Measurements from ENCODE around the gene TMEM220. TPM values are rescaled to one million over a fixed set of nuclear protein-coding genes. Genes with fewer than 3 reads are reported as not detected.
A peak's percentile ranks its signal among the peaks of the same experiment; 100 is the strongest.

The TMEM220 gene
- total RNA-seq, 4 donors from 2014 or later, result 4.5 to 12.1 (median 9.4) TPM

- Histone ChIP-seq H3K4me1 (peaks cover 8% of the 10 kb centered on the region), H3K9me3 (peaks cover 6% of the 10 kb centered on the region), H3K36me3 (no peaks in the 10 kb centered on the region), H3K27ac (no peak overlapping the region), H3K27me3 (no peaks in the 10 kb centered on the region), H3K4me3 (no peak overlapping the region)
- no peak for DNase-seq (ENCODE audit: low spot score in 2 of 2)
- TF ChIP-seq CTCF (IDR thresholded peaks at IDR 0.05) (no peak), POLR2AphosphoS5 (IDR thresholded peaks at IDR 0.05) (no peak), POLR2A (IDR thresholded peaks at IDR 0.05) (no peak), EP300 (IDR thresholded peaks at IDR 0.05) (no peak)
- WGBS, result 75% methylated on average over 5 of the region's 5 CpGs
Measured at GRCh38 chr17:10775740-10776356, 46.0 kb upstream of the TMEM220 start.

- Histone ChIP-seq H3K4me1 (peaks cover 8% of the 10 kb centered on the region), H3K27me3 (no peaks in the 10 kb centered on the region), H3K4me3 (no peak overlapping the region), H3K9me3 (peaks cover 6% of the 10 kb centered on the region), H3K27ac (no peak overlapping the region), H3K36me3 (no peaks in the 10 kb centered on the region)
- no peak for DNase-seq (ENCODE audit: low spot score in 2 of 2)
- TF ChIP-seq POLR2AphosphoS5 (IDR thresholded peaks at IDR 0.05), result no peak
- no peak for TF ChIP-seq CTCF (IDR thresholded peaks at IDR 0.05)
- no peak for TF ChIP-seq EP300 (IDR thresholded peaks at IDR 0.05)
- TF ChIP-seq POLR2A (IDR thresholded peaks at IDR 0.05), result no peak
- 93% methylated on average over 4 of the region's 4 CpGs for WGBS
Measured at GRCh38 chr17:10775058-10775457, 45.2 kb upstream of the TMEM220 start.

GRCh38 chr17:10773391-10773790, 43.6 kb upstream of the TMEM220 start:
- 34% methylated on average over 2 of the region's 2 CpGs for WGBS
- TF ChIP-seq CTCF (IDR thresholded peaks at IDR 0.05), result no peak

GRCh38 chr17:10772425-10773380, 42.9 kb upstream of the TMEM220 start:
- Histone ChIP-seq H3K27me3 (no peaks in the 10 kb centered on the region), H3K9me3 (peaks cover 6% of the 10 kb centered on the region), H3K36me3 (no peaks in the 10 kb centered on the region), H3K27ac (no peak overlapping the region), H3K4me1 (peaks cover 8% of the 10 kb centered on the region), H3K4me3 (no peak overlapping the region)
- TF ChIP-seq EP300 (IDR thresholded peaks at IDR 0.05) (no peak), POLR2AphosphoS5 (IDR thresholded peaks at IDR 0.05) (no peak), POLR2A (IDR thresholded peaks at IDR 0.05) (no peak), CTCF (IDR thresholded peaks at IDR 0.05) (peak in 1 of 2 donors; percentile 41)
- DNase-seq (ENCODE audit: low spot score in 2 of 2), result peak in 1 of 2 donors; percentile 51
- 46% methylated on average over 9 of the region's 9 CpGs for WGBS

More at GRCh38 chr17:10773391-10773790, 43.6 kb upstream of the TMEM220 start:
- no peaks in the 10 kb centered on the region for H3K36me3 ChIP-seq
- H3K4me1 ChIP-seq, result peaks cover 8% of the 10 kb centered on the region
- H3K4me3 ChIP-seq, result no peak overlapping the region
- H3K9me3 ChIP-seq, result peaks cover 6% of the 10 kb centered on the region
- H3K27ac ChIP-seq, result no peak overlapping the region
- no peak for DNase-seq (ENCODE audit: low spot score in 2 of 2)
- H3K27me3 ChIP-seq, result no peaks in the 10 kb centered on the region

GRCh38 chr17:10771148-10771547, 41.3 kb upstream of the TMEM220 start:
- no peak overlapping the region for H3K4me3 ChIP-seq
- H3K27me3 ChIP-seq, result no peaks in the 10 kb centered on the region
- WGBS, result 81% methylated on average over 2 of the region's 2 CpGs
- peaks cover 8% of the 10 kb centered on the region for H3K4me1 ChIP-seq
- DNase-seq (ENCODE audit: low spot score in 2 of 2), result peak in 1 of 2 donors; percentile 35
- H3K36me3 ChIP-seq, result no peaks in the 10 kb centered on the region
- H3K27ac ChIP-seq, result no peak overlapping the region
- peaks cover 6% of the 10 kb centered on the region for H3K9me3 ChIP-seq
- TF ChIP-seq POLR2A (IDR thresholded peaks at IDR 0.05) (no peak), CTCF (IDR thresholded peaks at IDR 0.05) (no peak), EP300 (IDR thresholded peaks at IDR 0.05) (no peak), POLR2AphosphoS5 (IDR thresholded peaks at IDR 0.05) (no peak)
